Ovary (tissue), 9 donors: ENCODE data around the gene TMEM62. TPM values are rescaled to one million over a fixed set of nuclear protein-coding genes. Genes with fewer than 3 reads are reported as not detected.

ENCODE experiments used
- DNase-seq, 5 donors: peaks; one replicate each; pipeline ENCODE4 v3.0.0-alpha.2; 2019 to 2020
- H3K27ac ChIP-seq, 2 donors: fragments of 200-600 bp; one replicate each; pipeline versions ENCODE4 v1.5.1 to v1.8.0; 2019 to 2022
- H3K27me3 ChIP-seq: fragments of 200-600 bp; one replicate; pipeline ENCODE4 v1.8.0; 2022
- H3K36me3 ChIP-seq: fragments of 200-600 bp; sonication (generic); one replicate; pipeline ENCODE4 v1.5.1; 2019
- H3K4me1 ChIP-seq: one replicate; pipeline ENCODE4 v1.8.1; 2013; ENCODE audit warnings: mild to moderate bottlenecking, moderate library complexity; ENCODE audit not compliant: insufficient read depth
- H3K4me3 ChIP-seq: fragments of 200-600 bp; sonication (generic); one replicate; pipeline ENCODE4 v1.5.1; 2017
- H3K9me3 ChIP-seq, 2 donors: fragments of 200-600 bp in 1 of 2; sonication (generic) in 1 of 2; one replicate each; pipeline versions ENCODE4 v1.5.1 to v1.8.1; 2013 to 2019; ENCODE audit warnings: mild to moderate bottlenecking in 1 of 2, moderate library complexity in 1 of 2
- CTCF ChIP-seq, 3 donors: fragments of 450-650 bp in 2 of 3; fragments of 200-600 bp in 1 of 3; IDR thresholded peaks; one replicate each; pipeline versions ENCODE4 v1.5.1 to v1.8.0; 2016 to 2022; ENCODE audit warnings: antibody characterized with exemption in 3 of 3, mild to moderate bottlenecking in 1 of 3
- EP300 ChIP-seq: sonication (generic); formaldehyde crosslinking; IDR thresholded peaks from one replicate; pipeline ENCODE4 v1.6.1; 2017; ENCODE audit warnings: antibody characterized with exemption
- POLR2A ChIP-seq: fragments of 450-650 bp; IDR thresholded peaks from one replicate; pipeline ENCODE4 v1.6.1; 2017; ENCODE audit warnings: antibody characterized with exemption, mild to moderate bottlenecking, moderate library complexity
- whole genome bisulfite sequencing, 3 donors: extraction: QIAGEN DNeasy Blood & Tissue Kit in 1 of 3; methylation state at CpG; one replicate each; pipeline versions ENCODE4 v1.1.5 to v1.1.7; 2013 to 2017; 5-methylcytosine and 5-hydroxymethylcytosine counted together
- intact Hi-C, 4 donors: fragments of 100-400 bp; cut with DNase I; formaldehyde crosslinking; loops; one replicate each; pipeline versions ENCODE4 v1.11.0 to v1.15.1; 2022 to 2023
- polyA plus RNA-seq, 2 donors: library from polyadenylated mRNA; stranded (reverse); fragments of 200-250 nt in 1 of 2; fragments of 350-450 nt in 1 of 2; fragmentation: Illumina TruSeq in 1 of 2; extraction: RNeasy Lipid Tissue Mini Kit (QIAGEN cat#74804) in 1 of 2; gene quantifications; one replicate each; pipeline ENCODE4 v1.2.3, GENCODE V29; 2013 to 2014
- total RNA-seq, 7 donors: library from RNA; depleted of rRNA in 2 of 7; stranded (reverse); fragments of >200 nt in 2 of 7; fragmentation: NEBNext Ultra II Directional in 3 of 7; extraction: Animal tissue kit (Norgen Biotek cat#: 25700) in 3 of 7; gene quantifications; one replicate each; pipeline versions ENCODE4 v1.1.0 to v1.2.4, GENCODE V29; 2016 to 2023
- donor health status: DM: no; HTN: no; CAD: no; lungs with moderate emphysema.
- donor health status: DM: no; HTN: no; CAD: no.
- donor health status: Bipolar disorder and iron deficiency.
- donor health status: DM: yes; HTN: yes; CAD: no.
- donor health status: DM: no; HTN: no; CAD: no.
- donor health status: DM: yes; HTN: yes; CAD: no.

TMEM62 gene
- total and polyA plus RNA-seq, 9 donors = 6.6 to 17.4 (median 13.8) TPM

GRCh38 chr15:43118829-43119228 lies 14.6 kb upstream of the TMEM62 start:
- 64 to 77% (median 67%) methylated on average over 2 of the region's 2 CpGs for WGBS, 3 donors
- Histone ChIP-seq H3K27ac (no peak overlapping the region), H3K4me3 (no peak overlapping the region), H3K27me3 (no peaks in the 10 kb centered on the region), H3K36me3 (no peaks in the 10 kb centered on the region), H3K4me1 (no peaks in the 10 kb centered on the region), H3K9me3 (no peaks in the 10 kb centered on the region)
- TF ChIP-seq POLR2A = no peak
- TF ChIP-seq EP300 = no peak
- TF ChIP-seq CTCF (IDR thresholded peaks at IDR 0.05) = no peak
- no peak for DNase-seq
- intact Hi-C loops = no loop called here

GRCh38 chr15:43121863-43122262 lies 11.5 kb upstream of the TMEM62 start:
- H3K4me1 ChIP-seq = no peaks in the 10 kb centered on the region
- TF ChIP-seq POLR2A (no peak), CTCF (IDR thresholded peaks at IDR 0.05) (no peak), EP300 (no peak)
- WGBS, 3 donors = 61 to 70% (median 63%) methylated on average over 2 of the region's 2 CpGs
- H3K27ac ChIP-seq = no peak overlapping the region
- intact Hi-C loops = no loop called here
- no peak overlapping the region for H3K4me3 ChIP-seq
- H3K36me3 ChIP-seq = no peaks in the 10 kb centered on the region
- DNase-seq = no peak
- H3K27me3 ChIP-seq = no peaks in the 10 kb centered on the region
- H3K9me3 ChIP-seq = no peaks in the 10 kb centered on the region

GRCh38 chr15:43125100-43125661 lies 8.2 kb upstream of the TMEM62 start:
- Histone ChIP-seq H3K9me3 (no peaks in the 10 kb centered on the region), H3K27ac (no peak overlapping the region), H3K36me3 (no peaks in the 10 kb centered on the region), H3K4me3 (no peak overlapping the region), H3K4me1 (no peaks in the 10 kb centered on the region), H3K27me3 (no peaks in the 10 kb centered on the region)
- DNase-seq = no peak
- no peak for TF ChIP-seq CTCF (IDR thresholded peaks at IDR 0.05)
- TF ChIP-seq POLR2A = no peak
- no peak for TF ChIP-seq EP300
- WGBS, 3 donors = 67 to 72% (median 72%) methylated on average over 3 of the region's 3 CpGs
- intact Hi-C loops = no loop called here

GRCh38 chr15:43126356-43126755 lies 7.0 kb upstream of the TMEM62 start:
- no peaks in the 10 kb centered on the region for H3K4me1 ChIP-seq
- TF ChIP-seq EP300 (no peak), CTCF (IDR thresholded peaks at IDR 0.05) (no peak), POLR2A (no peak)
- H3K4me3 ChIP-seq = no peak overlapping the region
- no peak for DNase-seq
- intact Hi-C loops = no loop called here
- H3K9me3 ChIP-seq = no peaks in the 10 kb centered on the region
- H3K27me3 ChIP-seq = no peaks in the 10 kb centered on the region
- H3K27ac ChIP-seq = no peak overlapping the region
- WGBS, 3 donors = 91 to 93% (median 92%) methylated on average over 6 of the region's 6 CpGs
- no peaks in the 10 kb centered on the region for H3K36me3 ChIP-seq
